Subcutaneous adipose tissue (tissue), 4 donors: ENCODE results near the gene TBC1D30. TPM values are rescaled to one million over a fixed set of nuclear protein-coding genes. Genes with fewer than 3 reads are reported as not detected.

Source experiments
- CTCF ChIP-seq: fragments of 450-650 bp; IDR thresholded peaks from one replicate; pipeline ENCODE4 v1.5.1; 2016; ENCODE audit warnings: low read depth, mild to moderate bottlenecking, control low read depth, antibody characterized with exemption, moderate library complexity
- total RNA-seq, 4 donors: library from RNA; depleted of rRNA; stranded (reverse); fragments of >200 nt; gene quantifications; one replicate each; pipeline ENCODE4 v1.1.0, GENCODE V29; 2016

The TBC1D30 gene
- total RNA-seq, 4 donors from 2014 or later: 3.3 to 7.7 (median 6.6) TPM

GRCh38 chr12:64824130-64824499 lies 332 bp upstream of the TBC1D30 start:
- TF ChIP-seq CTCF: no peak

GRCh38 chr12:64825143-64826021 lies 935 bp downstream of the TBC1D30 start:
- TF ChIP-seq CTCF: no peak

GRCh38 chr12:64826234-64826633 lies 1.8 kb downstream of the TBC1D30 start:
- no peak for TF ChIP-seq CTCF

- TF ChIP-seq CTCF: no peak
These were observed 4.3 kb downstream of the TBC1D30 start for GRCh38 chr12:64828713-64829112.

- TF ChIP-seq CTCF: no peak
These were observed 9.5 kb downstream of the TBC1D30 start for GRCh38 chr12:64833928-64834327.

- TF ChIP-seq CTCF: no peak
These were observed 11.5 kb downstream of the TBC1D30 start for GRCh38 chr12:64835901-64836300.

GRCh38 chr12:64836856-64837255 lies 12.4 kb downstream of the TBC1D30 start:
- TF ChIP-seq CTCF: no peak
